ENCODE results near the gene ELOVL4. TPM values are rescaled to one million over a fixed set of nuclear protein-coding genes. Genes with fewer than 3 reads are reported as not detected.

ELOVL4 gene
- total RNA-seq, 1 experiment from 2014 or later, result 0.68 TPM

- POLR2A ChIA-PET, result no interaction called here
- Mint-ChIP-seq H3K9me3 (ENCODE audit: unreplicated experiment) (no peaks in the 10 kb centered on the region), H3K4me1 (ENCODE audit: low read depth, unreplicated experiment) (peaks cover 5% of the 10 kb centered on the region), H3K4me3 (ENCODE audit: unreplicated experiment) (no peak overlapping the region), H3K27ac (ENCODE audit: unreplicated experiment) (no peak overlapping the region), H3K27me3 (ENCODE audit: insufficient read depth, unreplicated experiment) (peaks cover 8% of the 10 kb centered on the region), H3K36me3 (ENCODE audit: insufficient read depth, unreplicated experiment) (no peaks in the 10 kb centered on the region)
- BruUV-seq (replicated peaks), result no TSS peak
- H3K27me3 ChIP-seq (replicated peaks; ENCODE audit: control insufficient read depth, insufficient read depth, low read length), result no peaks in the 10 kb centered on the region
- TF ChIP-seq, protein P1, sequence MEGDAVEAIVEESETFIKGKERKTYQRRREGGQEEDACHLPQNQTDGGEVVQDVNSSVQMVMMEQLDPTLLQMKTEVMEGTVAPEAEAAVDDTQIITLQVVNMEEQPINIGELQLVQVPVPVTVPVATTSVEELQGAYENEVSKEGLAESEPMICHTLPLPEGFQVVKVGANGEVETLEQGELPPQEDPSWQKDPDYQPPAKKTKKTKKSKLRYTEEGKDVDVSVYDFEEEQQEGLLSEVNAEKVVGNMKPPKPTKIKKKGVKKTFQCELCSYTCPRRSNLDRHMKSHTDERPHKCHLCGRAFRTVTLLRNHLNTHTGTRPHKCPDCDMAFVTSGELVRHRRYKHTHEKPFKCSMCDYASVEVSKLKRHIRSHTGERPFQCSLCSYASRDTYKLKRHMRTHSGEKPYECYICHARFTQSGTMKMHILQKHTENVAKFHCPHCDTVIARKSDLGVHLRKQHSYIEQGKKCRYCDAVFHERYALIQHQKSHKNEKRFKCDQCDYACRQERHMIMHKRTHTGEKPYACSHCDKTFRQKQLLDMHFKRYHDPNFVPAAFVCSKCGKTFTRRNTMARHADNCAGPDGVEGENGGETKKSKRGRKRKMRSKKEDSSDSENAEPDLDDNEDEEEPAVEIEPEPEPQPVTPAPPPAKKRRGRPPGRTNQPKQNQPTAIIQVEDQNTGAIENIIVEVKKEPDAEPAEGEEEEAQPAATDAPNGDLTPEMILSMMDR (IDR thresholded peaks at IDR 0.05; ENCODE audit: insufficient read depth in 1 of 2, low read depth in 1 of 2, low read length in 1 of 2, severe bottlenecking in 1 of 2, unreplicated experiment in 1 of 2), result no peak
- CTCF ChIA-PET, result no interaction called here
- no peaks in the 10 kb centered on the region for H3K36me3 ChIP-seq (ENCODE audit: control insufficient read depth, insufficient read depth, low read length)
- intact Hi-C loops (cut with micrococcal nuclease; ENCODE audit: unreplicated experiment), result no loop called here
- no peak overlapping the region for H3K4me3 ChIP-seq (ENCODE audit: low read depth, low read length)
- no peaks in the 10 kb centered on the region for H3K9me3 ChIP-seq
- no peak for DNase-seq
- peaks cover 6% of the 10 kb centered on the region; the same call in 1 of the 2 replicates for H3K4me1 ChIP-seq
These were observed 34.3 kb upstream of the ELOVL4 start for GRCh38 chr6:79981652-79982051.

DNA sequence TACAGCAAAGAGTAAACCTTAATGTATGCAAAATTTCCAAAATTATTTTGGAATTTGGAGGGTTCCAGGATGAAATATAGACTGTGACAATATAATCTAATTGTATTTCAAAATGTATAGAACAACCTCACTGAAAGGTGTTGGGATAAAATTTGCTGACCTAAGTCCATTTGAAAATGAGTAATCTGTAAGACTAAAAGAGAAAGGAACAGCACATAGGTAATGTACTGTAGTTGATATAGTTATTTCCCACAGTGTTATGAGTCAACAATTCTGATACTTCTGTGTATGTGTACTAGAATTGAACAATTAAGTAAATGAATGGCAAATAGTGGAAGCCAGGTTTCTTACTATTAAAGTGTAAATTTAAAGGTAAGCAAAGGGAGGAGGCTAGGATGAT lies 23.8 kb upstream of the ELOVL4 start:
- DNase-seq, result no peak
- Histone ChIP-seq H3K9me3 (no peaks in the 10 kb centered on the region), H3K4me1 (no peaks in the 10 kb centered on the region), H3K36me3 (ENCODE audit: control insufficient read depth, insufficient read depth, low read length) (no peaks in the 10 kb centered on the region), H3K4me3 (ENCODE audit: low read depth, low read length) (no peak overlapping the region), H3K27me3 (replicated peaks; ENCODE audit: control insufficient read depth, insufficient read depth, low read length) (no peaks in the 10 kb centered on the region)
- Mint-ChIP-seq H3K4me3 (ENCODE audit: unreplicated experiment) (no peak overlapping the region), H3K9me3 (ENCODE audit: unreplicated experiment) (no peaks in the 10 kb centered on the region), H3K36me3 (ENCODE audit: insufficient read depth, unreplicated experiment) (no peaks in the 10 kb centered on the region), H3K27me3 (ENCODE audit: insufficient read depth, unreplicated experiment) (peaks cover 4% of the 10 kb centered on the region), H3K27ac (ENCODE audit: unreplicated experiment) (no peak overlapping the region), H3K4me1 (ENCODE audit: low read depth, unreplicated experiment) (no peaks in the 10 kb centered on the region)
- no TSS peak for BruUV-seq (replicated peaks)
- TF ChIP-seq, protein P1 (IDR thresholded peaks at IDR 0.05; ENCODE audit: insufficient read depth in 1 of 2, low read depth in 1 of 2, low read length in 1 of 2, severe bottlenecking in 1 of 2, unreplicated experiment in 1 of 2), result no peak
- ChIA-PET POLR2A (no interaction called here), CTCF (no interaction called here)
- intact Hi-C loops (cut with micrococcal nuclease; ENCODE audit: unreplicated experiment), result no loop called here

DNA sequence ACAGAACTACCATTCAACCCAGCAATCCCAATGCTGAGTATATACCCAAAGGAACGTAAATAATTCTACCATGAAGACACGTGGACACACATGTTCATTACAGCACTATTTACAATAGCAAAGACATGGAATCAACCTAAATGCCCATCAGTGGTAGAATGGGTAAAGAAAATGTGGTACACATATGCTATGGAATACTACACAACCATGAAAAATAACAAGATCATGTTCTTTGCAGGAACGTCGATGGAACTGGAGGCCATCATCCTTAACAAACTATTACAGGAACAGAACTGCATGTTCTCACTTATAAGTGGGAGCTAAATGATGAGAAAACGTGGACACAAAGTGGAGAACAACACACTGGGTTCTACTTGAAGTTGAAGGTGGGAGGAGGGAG lies 22.4 kb upstream of the ELOVL4 start:
- DNase-seq, result no peak
- no peaks in the 10 kb centered on the region for H3K9me3 Mint-ChIP-seq (ENCODE audit: unreplicated experiment)
- H3K4me3 ChIP-seq (ENCODE audit: low read depth, low read length), result no peak overlapping the region
- H3K36me3 ChIP-seq (ENCODE audit: control insufficient read depth, insufficient read depth, low read length), result no peaks in the 10 kb centered on the region
- ChIA-PET POLR2A (no interaction called here), CTCF (no interaction called here)
- H3K9me3 ChIP-seq, result no peaks in the 10 kb centered on the region
- BruUV-seq (replicated peaks), result no TSS peak
- TF ChIP-seq, protein P1 (IDR thresholded peaks at IDR 0.05; ENCODE audit: insufficient read depth in 1 of 2, low read depth in 1 of 2, low read length in 1 of 2, severe bottlenecking in 1 of 2, unreplicated experiment in 1 of 2), result no peak
- H3K4me1 ChIP-seq, result no peaks in the 10 kb centered on the region
- intact Hi-C loops (cut with micrococcal nuclease; ENCODE audit: unreplicated experiment), result no loop called here
- H3K4me1 Mint-ChIP-seq (ENCODE audit: low read depth, unreplicated experiment), result no peaks in the 10 kb centered on the region
- H3K36me3 Mint-ChIP-seq (ENCODE audit: insufficient read depth, unreplicated experiment), result no peaks in the 10 kb centered on the region
- no peak overlapping the region for H3K27ac Mint-ChIP-seq (ENCODE audit: unreplicated experiment)
- H3K27me3 ChIP-seq (replicated peaks; ENCODE audit: control insufficient read depth, insufficient read depth, low read length), result no peaks in the 10 kb centered on the region
- H3K27me3 Mint-ChIP-seq (ENCODE audit: insufficient read depth, unreplicated experiment), result peaks cover 7% of the 10 kb centered on the region
- H3K4me3 Mint-ChIP-seq (ENCODE audit: unreplicated experiment), result no peak overlapping the region
